H9 (cell line): ENCODE results near the gene TBCC. TPM values are rescaled to one million over a fixed set of nuclear protein-coding genes. Genes with fewer than 3 reads are reported as not detected.

Experiments used
- DNase-seq: peaks from one replicate; pipeline ENCODE4 v3.0.0-alpha.2; 2017
- H2AFZ ChIP-seq: one replicate; pipeline ENCODE4 v1.6.1; 2013; ENCODE audit warnings: mild to moderate bottlenecking, low read length, control low read depth, moderate library complexity
- H2AK5ac ChIP-seq: 2 replicates; pipeline ENCODE4 v1.6.1; 2013; ENCODE audit warnings: low read length, control low read depth, mixed read lengths; ENCODE audit not compliant: insufficient read length
- H2BK120ac ChIP-seq: one replicate; pipeline ENCODE4 v1.6.1; 2013; ENCODE audit warnings: low read depth, mild to moderate bottlenecking, low read length, control low read depth, inconsistent platforms; ENCODE audit not compliant: poor library complexity, severe bottlenecking
- H2BK12ac ChIP-seq: 2 replicates; pipeline ENCODE4 v1.6.1; 2013; ENCODE audit warnings: low read length, control low read depth, mixed read lengths, low read depth; ENCODE audit not compliant: insufficient read length
- H2BK15ac ChIP-seq: 2 replicates; pipeline ENCODE4 v1.6.1; 2013; ENCODE audit warnings: low read depth, low read length, control low read depth
- H2BK20ac ChIP-seq: one replicate; pipeline ENCODE4 v1.6.1; 2013; ENCODE audit warnings: low read depth, mild to moderate bottlenecking, low read length, control low read depth, inconsistent platforms; ENCODE audit not compliant: poor library complexity, severe bottlenecking
- H2BK5ac ChIP-seq: 2 replicates; pipeline ENCODE4 v1.6.1; 2013; ENCODE audit warnings: low read length, control low read depth, mixed read lengths; ENCODE audit not compliant: insufficient read length
- H3K14ac ChIP-seq: 2 replicates; pipeline ENCODE4 v1.6.1; 2013; ENCODE audit warnings: low read length, control low read depth; ENCODE audit not compliant: insufficient read depth
- H3K18ac ChIP-seq: 2 replicates; pipeline ENCODE4 v1.6.1; 2013; ENCODE audit warnings: low read depth, mild to moderate bottlenecking, mixed read lengths, low read length, control low read depth; ENCODE audit not compliant: insufficient read length
- H3K23ac ChIP-seq: 2 replicates; pipeline ENCODE4 v1.6.1; 2013; ENCODE audit warnings: low read length, control low read depth, mixed read lengths, low read depth; ENCODE audit not compliant: insufficient read length
- H3K23me2 ChIP-seq: 2 replicates; pipeline ENCODE4 v1.6.1; 2013; ENCODE audit warnings: low read depth, mild to moderate bottlenecking, mixed read lengths, low read length, control low read depth; ENCODE audit not compliant: insufficient read length, poor library complexity, severe bottlenecking
- H3K27ac ChIP-seq: 2 replicates; pipeline ENCODE4 v1.5.1; 2013; ENCODE audit warnings: low read length, control low read depth, mixed read lengths, low read depth; ENCODE audit not compliant: insufficient read length
- H3K27me3 ChIP-seq: 2 replicates; pipeline ENCODE4 v1.6.1; 2013; ENCODE audit warnings: low read length, control low read depth, inconsistent platforms; ENCODE audit not compliant: insufficient read depth
- H3K4ac ChIP-seq: 2 replicates; pipeline ENCODE4 v1.6.1; 2013; ENCODE audit warnings: low read depth, mild to moderate bottlenecking, control low read depth, inconsistent platforms, low read length, moderate library complexity
- H3K4me1 ChIP-seq: 2 replicates; pipeline ENCODE4 v1.6.1; 2013; ENCODE audit warnings: low read length, control low read depth, inconsistent platforms; ENCODE audit not compliant: insufficient read depth
- H3K4me2 ChIP-seq: 2 replicates; pipeline ENCODE4 v1.6.1; 2013; ENCODE audit warnings: low read length, control low read depth, mixed read lengths; ENCODE audit not compliant: insufficient read length, insufficient read depth
- H3K56ac ChIP-seq: 2 replicates; pipeline ENCODE4 v1.6.1; 2013; ENCODE audit warnings: low read depth, mild to moderate bottlenecking, mixed read lengths, low read length, control low read depth; ENCODE audit not compliant: insufficient read length
- H3K79me1 ChIP-seq: 2 replicates; pipeline ENCODE4 v1.6.1; 2013; ENCODE audit warnings: low read depth, mild to moderate bottlenecking, moderate library complexity, low read length, control low read depth, inconsistent platforms; ENCODE audit not compliant: insufficient read depth, poor library complexity, severe bottlenecking
- H3K79me2 ChIP-seq: 2 replicates; pipeline ENCODE4 v1.6.1; 2013; ENCODE audit warnings: low read length, control low read depth, inconsistent platforms; ENCODE audit not compliant: insufficient read depth
- H3K9ac ChIP-seq: 2 replicates; pipeline ENCODE4 v1.6.1; 2013; ENCODE audit warnings: low read length, control low read depth, mixed read lengths; ENCODE audit not compliant: insufficient read length; ENCODE audit errors: extremely low read depth
- H3K9me3 ChIP-seq: one replicate; pipeline ENCODE4 v1.6.1; 2013; ENCODE audit warnings: low read depth, low read length, inconsistent platforms; ENCODE audit not compliant: control insufficient read depth
- H3T11ph ChIP-seq: one replicate; pipeline ENCODE4 v1.6.1; 2013; ENCODE audit warnings: mild to moderate bottlenecking, low read length, control low read depth, inconsistent platforms
- H4K20me1 ChIP-seq: one replicate; pipeline ENCODE4 v1.6.1; 2013; ENCODE audit not compliant: control insufficient read depth, insufficient read length, insufficient read depth
- H4K5ac ChIP-seq: 2 replicates; pipeline ENCODE4 v1.6.1; 2013; ENCODE audit warnings: low read depth, mild to moderate bottlenecking, mixed read lengths, low read length, control low read depth; ENCODE audit not compliant: insufficient read length
- H4K8ac ChIP-seq: replicated peaks from 2 replicates; pipeline ENCODE4 v1.6.1; 2013; ENCODE audit warnings: low read length, control low read depth, mixed read lengths, low read depth; ENCODE audit not compliant: insufficient read length
- H4K91ac ChIP-seq: 2 replicates; pipeline ENCODE4 v1.6.1; 2013; ENCODE audit warnings: low read depth, mild to moderate bottlenecking, moderate library complexity, mixed read lengths, low read length, control low read depth; ENCODE audit not compliant: insufficient read length
- H3K27ac Mint-ChIP-seq, 3 experiments: 2 replicates in 2 of 3; 3 replicates in 1 of 3; pipeline ENCODE4 v1.8.0; 2020 to 2021; ENCODE audit warnings: mixed read lengths in 3 of 3, mild to moderate bottlenecking in 1 of 3, moderate library complexity in 1 of 3
- H3K27me3 Mint-ChIP-seq: 2 replicates; pipeline ENCODE4 v1.8.0; 2021; ENCODE audit warnings: low read depth, mild to moderate bottlenecking, moderate library complexity, mixed read lengths
- H3K36me3 Mint-ChIP-seq, 3 experiments: 2 replicates in 2 of 3; 3 replicates in 1 of 3; pipeline ENCODE4 v1.8.0; 2020 to 2021; ENCODE audit warnings: low read depth in 3 of 3, mixed read lengths in 3 of 3; ENCODE audit not compliant: insufficient read depth in 1 of 3
- H3K4me1 Mint-ChIP-seq, 2 experiments: 2 replicates each; pipeline ENCODE4 v1.8.0; 2020; ENCODE audit warnings: mixed read lengths in 2 of 2
- H3K4me3 Mint-ChIP-seq, 2 experiments: 2 replicates in 1 of 2; 3 replicates in 1 of 2; pipeline ENCODE4 v1.8.0; 2020 to 2021; ENCODE audit warnings: mild to moderate bottlenecking in 2 of 2, mixed read lengths in 2 of 2, moderate library complexity in 1 of 2
- H3K9me3 Mint-ChIP-seq, 2 experiments: 2 replicates in 1 of 2; 3 replicates in 1 of 2; pipeline ENCODE4 v1.8.0; 2020; ENCODE audit warnings: mild to moderate bottlenecking in 2 of 2, mixed read lengths in 2 of 2, moderate library complexity in 1 of 2
- CTCF ChIP-seq: fragments of 200-600 bp; sonication (generic); conservative IDR thresholded peaks from 3 replicates; pipeline ENCODE4 v1.8.0; 2021; ENCODE audit warnings: antibody characterized with exemption, mild to moderate bottlenecking
- WGBS: extraction: QIAGEN DNeasy Blood & Tissue Kit; methylation state at CpG from one replicate; pipeline ENCODE4 v1.1.7; 2013; ENCODE audit warnings: missing lambda C conversion rate, low lambda C conversion rate, mixed read lengths; ENCODE audit not compliant: insufficient read length; ENCODE audit errors: extremely low coverage; 5-methylcytosine and 5-hydroxymethylcytosine counted together
- total RNA-seq: library from RNA; stranded (reverse); gene quantifications from 2 replicates; pipeline ENCODE4 v1.2.1, GENCODE V29; 2021

Gene TBCC
- total RNA-seq, 1 experiment from 2014 or later = 25.6 TPM

GRCh38 chr6:42762426-42762859 lies 16.5 kb upstream of the TBCC start:
- WGBS = no CpG with 5 or more reads among the region's 3 CpGs

More at GRCh38 chr6:42762426-42762859, 16.5 kb upstream of the TBCC start:
- DNase-seq = no peak
- no peaks in the 10 kb centered on the region for H4K20me1 ChIP-seq
- no peaks in the 10 kb centered on the region for H3K27me3 ChIP-seq
- H3T11ph ChIP-seq = no peak overlapping the region
- H2AFZ ChIP-seq = no peak overlapping the region
- H3K23me2 ChIP-seq = no peaks in the 10 kb centered on the region
- no peaks in the 10 kb centered on the region for H3K79me1 ChIP-seq
- Mint-ChIP-seq H3K9me3 (no peaks in the 10 kb centered on the region), H3K4me3 (no peak overlapping the region), H3K36me3 (peaks cover 0 to 22% (median 9%) of the 10 kb centered on the region in 3 experiments; a peak in 4 of 7 replicates), H3K27me3 (no peaks in the 10 kb centered on the region), H3K27ac (no peak overlapping the region), H3K4me1 (peaks cover 34 to 35% of the 10 kb centered on the region in 2 experiments)
- H2BK120ac ChIP-seq = no peak overlapping the region
- H2BK12ac ChIP-seq = no peak overlapping the region
- H3K9me3 ChIP-seq = no peaks in the 10 kb centered on the region
- H4K5ac ChIP-seq = no peak overlapping the region
- no peak overlapping the region for H3K27ac ChIP-seq
- H2BK20ac ChIP-seq = no peak overlapping the region
- no peak overlapping the region for H2BK15ac ChIP-seq
- H3K14ac ChIP-seq = no peak overlapping the region
- H2AK5ac ChIP-seq = no peak overlapping the region
- no peak overlapping the region for H3K23ac ChIP-seq
- H3K4me2 ChIP-seq = no peak overlapping the region
- no peak overlapping the region for H3K4ac ChIP-seq
- no peaks in the 10 kb centered on the region for H3K79me2 ChIP-seq
- peaks cover 9% of the 10 kb centered on the region; the same call in 1 of the 2 replicates for H3K4me1 ChIP-seq
- no peak overlapping the region for H4K91ac ChIP-seq
- no peak overlapping the region for H4K8ac ChIP-seq
- H3K9ac ChIP-seq = no peak overlapping the region
- no peak overlapping the region for H3K18ac ChIP-seq
- no peak overlapping the region for H2BK5ac ChIP-seq
- no peak overlapping the region for H3K56ac ChIP-seq
- TF ChIP-seq CTCF = no peak
